Measurements from ENCODE around the gene ANKRD10.

- TF ChIP-seq CTCF (IDR thresholded peaks at IDR 0.05), result no peak
- no peak for TF ChIP-seq EP300 (IDR thresholded peaks at IDR 0.05)
- TF ChIP-seq POLR2A (IDR thresholded peaks at IDR 0.05), result no peak
- TF ChIP-seq POLR2AphosphoS5 (IDR thresholded peaks at IDR 0.05), result no peak
Measured at GRCh38 chr13:110894086-110894485, 20.8 kb downstream of the ANKRD10 start.
